Measurements from ENCODE around the gene EBI3.

Gene EBI3

GRCh38 chr19:4257025-4257424 is 27.7 kb downstream of the EBI3 start:
- in situ Hi-C loops (cut with MboI; ENCODE audit: low pct_unique_long_range_greater_than_20kb, low sequenced_read_pairs, unreplicated experiment) = no loop called here
- no peak for TF ChIP-seq CTCF (IDR thresholded peaks at IDR 0.05; ENCODE audit: extremely low read depth, insufficient read depth, missing control alignments)
- no peak for DNase-seq (ENCODE audit: low spot score)

DNA sequence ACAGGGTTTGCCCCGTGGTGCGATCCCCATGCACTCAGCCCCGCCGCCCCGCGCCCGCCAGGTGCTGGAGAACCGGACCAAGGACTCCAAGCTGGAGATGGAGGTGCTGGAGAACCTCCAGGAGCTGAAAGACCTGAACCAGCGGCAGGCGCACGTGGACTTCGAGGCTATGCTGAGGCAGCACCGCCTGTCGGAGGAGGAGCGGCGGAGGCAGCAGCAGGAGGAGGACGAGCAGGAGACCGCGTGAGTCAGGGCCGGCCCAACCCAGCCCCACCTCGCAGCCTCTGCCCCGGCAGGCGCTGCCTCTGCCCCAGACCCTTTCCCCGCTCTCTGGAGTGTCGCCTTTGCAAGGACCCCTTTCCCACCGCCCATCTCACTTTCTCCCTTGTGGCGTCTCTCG is 28.9 kb downstream of the EBI3 start:
- TF ChIP-seq CTCF (IDR thresholded peaks at IDR 0.05; ENCODE audit: extremely low read depth, insufficient read depth, missing control alignments) = no peak
- DNase-seq (ENCODE audit: low spot score) = no peak

DNA sequence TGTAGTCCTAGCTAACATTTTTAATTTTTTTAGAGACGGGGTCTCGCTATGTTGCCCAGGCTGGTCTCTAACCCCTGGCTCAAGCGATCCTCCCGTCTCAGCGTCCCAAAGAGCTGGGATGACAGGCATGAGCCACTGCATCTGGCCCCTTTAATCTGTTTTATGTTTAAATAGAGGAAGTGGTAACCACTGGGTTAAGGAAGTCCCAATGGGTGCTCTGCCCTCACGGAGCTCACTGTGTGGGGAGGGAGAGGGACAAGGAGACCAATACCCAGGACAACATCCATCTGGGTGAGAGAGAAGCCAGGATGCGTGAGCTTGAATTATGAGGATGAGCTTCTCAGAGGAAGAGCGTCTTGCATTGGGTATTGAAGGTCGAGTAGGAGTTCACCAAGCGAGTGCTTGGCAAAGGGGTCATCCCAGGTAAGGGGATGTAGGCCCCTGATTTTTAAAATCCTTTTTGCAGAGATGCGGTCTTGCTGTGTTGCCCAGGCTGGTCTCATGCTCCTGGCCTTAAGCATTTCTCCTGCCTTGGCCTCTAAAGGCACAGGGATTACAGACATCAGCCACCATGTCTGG is 31.4 kb downstream of the EBI3 start:
- TF ChIP-seq CTCF (IDR thresholded peaks at IDR 0.05; ENCODE audit: extremely low read depth, insufficient read depth, missing control alignments) = no peak
- in situ Hi-C loops (cut with MboI; ENCODE audit: low pct_unique_long_range_greater_than_20kb, low sequenced_read_pairs, unreplicated experiment) = no loop called here
- DNase-seq (ENCODE audit: low spot score) = no peak

More for the DNA sequence above, 28.9 kb downstream of the EBI3 start:
- in situ Hi-C loops (cut with MboI; ENCODE audit: low pct_unique_long_range_greater_than_20kb, low sequenced_read_pairs, unreplicated experiment) = no loop called here

GRCh38 chr19:4264812-4265211 is 35.5 kb downstream of the EBI3 start:
- DNase-seq (ENCODE audit: low spot score) = no peak
- no peak for TF ChIP-seq CTCF (IDR thresholded peaks at IDR 0.05; ENCODE audit: extremely low read depth, insufficient read depth, missing control alignments)
- in situ Hi-C loops (cut with MboI; ENCODE audit: low pct_unique_long_range_greater_than_20kb, low sequenced_read_pairs, unreplicated experiment) = no loop called here

DNA sequence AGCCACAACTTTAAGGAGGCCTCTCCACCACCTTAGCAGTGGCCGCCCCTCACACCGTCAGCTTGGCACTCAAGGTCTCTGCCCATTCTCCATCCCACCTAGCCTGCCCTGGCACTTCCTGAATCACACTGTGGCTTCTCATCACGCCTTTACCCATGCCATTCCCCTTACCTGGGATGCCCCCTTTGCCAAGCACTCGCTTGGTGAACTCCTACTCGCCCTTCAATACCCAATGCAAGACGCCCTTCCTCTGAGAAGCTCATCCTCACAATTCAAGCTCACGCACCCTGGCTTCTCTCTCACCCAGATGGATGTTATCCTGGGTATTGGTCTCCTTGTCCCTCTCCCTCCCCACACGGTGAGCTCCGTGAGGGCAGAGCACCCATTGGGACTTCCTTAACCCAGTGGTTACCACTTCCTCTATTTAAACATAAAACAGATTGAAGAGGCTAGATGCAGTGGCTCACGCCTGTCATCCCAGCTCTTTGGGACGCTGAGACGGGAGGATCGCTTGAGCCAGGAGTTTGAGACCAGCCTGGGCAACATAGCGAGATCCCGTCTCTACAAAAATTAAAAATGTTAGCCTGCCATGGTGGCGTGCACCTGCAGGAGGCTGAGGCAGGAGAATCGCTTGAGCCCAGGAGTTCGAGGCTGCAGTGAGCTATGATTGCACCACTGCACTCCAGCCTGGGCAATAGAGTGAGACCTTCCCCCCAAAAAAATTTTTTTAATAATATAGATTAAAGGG is 37.1 kb downstream of the EBI3 start:
- no peak for DNase-seq (ENCODE audit: low spot score)
- no peak for TF ChIP-seq CTCF (IDR thresholded peaks at IDR 0.05; ENCODE audit: extremely low read depth, insufficient read depth, missing control alignments)
- in situ Hi-C loops (cut with MboI; ENCODE audit: low pct_unique_long_range_greater_than_20kb, low sequenced_read_pairs, unreplicated experiment) = no loop called here

DNA sequence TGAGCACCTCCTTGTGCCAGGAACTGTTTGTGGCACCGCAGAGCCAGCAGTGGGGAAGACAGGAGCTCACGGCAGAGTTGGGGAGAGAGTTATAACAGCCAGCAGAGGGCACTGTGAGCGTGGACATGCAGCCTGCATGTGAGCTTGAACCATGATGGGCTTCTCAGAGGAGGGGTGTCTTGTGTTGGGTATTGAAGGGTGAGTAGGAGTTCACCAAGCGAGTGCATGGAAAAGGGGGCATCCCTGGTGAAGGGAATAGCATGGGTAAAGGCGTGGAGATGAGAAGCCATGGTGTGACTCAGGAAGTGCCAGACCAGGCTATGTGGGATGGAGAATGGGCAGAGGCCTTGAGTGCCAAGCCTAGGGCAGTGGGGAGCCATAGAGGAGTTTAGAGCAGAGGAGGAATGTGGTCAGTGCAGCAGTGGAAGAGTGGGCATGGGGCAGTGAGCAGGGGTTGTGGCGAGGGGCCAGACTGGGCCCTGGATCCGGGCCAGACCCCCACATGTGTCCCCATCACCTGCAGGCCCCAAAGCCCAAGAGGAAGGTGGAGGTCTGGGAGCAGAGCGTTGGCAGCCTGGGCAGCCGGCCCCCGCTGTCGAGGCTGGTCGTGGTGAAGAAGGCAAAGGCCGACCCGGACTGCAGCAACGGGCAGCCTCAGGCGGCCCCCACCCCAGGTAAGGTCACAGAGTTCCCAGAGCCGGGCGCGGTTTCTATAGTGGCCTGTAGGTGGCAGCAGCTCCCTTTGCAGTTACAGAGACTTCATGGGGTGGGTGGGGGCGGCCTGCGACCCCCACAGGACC is 38.0 kb downstream of the EBI3 start:
- TF ChIP-seq CTCF (IDR thresholded peaks at IDR 0.05; ENCODE audit: extremely low read depth, insufficient read depth, missing control alignments) = peak; percentile 78
- DNase-seq (ENCODE audit: low spot score) = peak; percentile 81

More for the DNA sequence above, 38.0 kb downstream of the EBI3 start:
- in situ Hi-C loops (cut with MboI; ENCODE audit: low pct_unique_long_range_greater_than_20kb, low sequenced_read_pairs, unreplicated experiment) = no loop called here

Data from GM13977 (cell line).